NCI-H69 (cell line): ENCODE measurements around the gene USP25.

Experiments
- DNase-seq: peaks from one replicate; lab custom pipeline; 2025; lab: John Stamatoyannopoulos, UW

Gene USP25

DNA sequence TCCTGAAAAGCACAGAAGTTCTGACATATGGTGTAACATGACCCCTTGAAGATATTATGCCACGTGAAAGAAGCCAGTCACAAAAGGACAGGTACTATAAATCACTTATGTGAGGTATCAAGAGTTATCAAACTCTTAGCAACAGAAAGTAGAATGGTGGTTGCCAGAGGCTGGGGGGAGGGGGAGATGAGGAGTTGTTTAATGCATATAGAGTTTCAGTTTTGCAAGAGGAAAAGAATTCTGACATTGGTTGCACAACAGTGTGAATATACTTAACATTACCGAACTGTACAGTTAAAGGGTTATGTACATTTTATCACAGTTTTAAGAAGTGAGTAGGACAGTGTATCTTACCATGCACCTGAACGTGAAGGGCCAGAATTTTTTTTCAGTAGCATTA lies 80.0 kb downstream of the USP25 start:
- DNase-seq = peak; percentile 57

DNA sequence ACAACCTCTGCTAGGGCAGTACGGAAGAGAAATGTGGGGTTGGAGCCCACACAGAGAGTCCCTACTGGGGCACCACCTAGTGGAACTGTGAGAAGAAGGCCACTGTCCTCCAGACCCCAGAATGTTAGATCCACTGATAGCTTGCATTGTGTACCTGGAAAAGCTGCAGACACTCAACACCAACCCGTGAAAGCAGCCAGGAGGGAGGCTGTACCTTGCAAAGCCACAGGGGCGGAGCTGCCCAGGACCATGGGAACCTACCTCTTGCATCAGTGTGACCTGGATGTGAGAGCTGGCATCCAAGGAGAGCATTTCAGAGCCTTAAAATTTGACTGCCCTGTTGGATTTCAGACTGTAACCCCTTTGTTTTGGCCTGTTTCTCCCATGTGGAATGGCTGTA lies 85.5 kb downstream of the USP25 start:
- DNase-seq = no peak

GRCh38 chr21:15820327-15820726 lies 90.5 kb downstream of the USP25 start:
- no peak for DNase-seq

- DNase-seq = no peak
Measured at GRCh38 chr21:15820852-15821379, 91.1 kb downstream of the USP25 start.

DNA sequence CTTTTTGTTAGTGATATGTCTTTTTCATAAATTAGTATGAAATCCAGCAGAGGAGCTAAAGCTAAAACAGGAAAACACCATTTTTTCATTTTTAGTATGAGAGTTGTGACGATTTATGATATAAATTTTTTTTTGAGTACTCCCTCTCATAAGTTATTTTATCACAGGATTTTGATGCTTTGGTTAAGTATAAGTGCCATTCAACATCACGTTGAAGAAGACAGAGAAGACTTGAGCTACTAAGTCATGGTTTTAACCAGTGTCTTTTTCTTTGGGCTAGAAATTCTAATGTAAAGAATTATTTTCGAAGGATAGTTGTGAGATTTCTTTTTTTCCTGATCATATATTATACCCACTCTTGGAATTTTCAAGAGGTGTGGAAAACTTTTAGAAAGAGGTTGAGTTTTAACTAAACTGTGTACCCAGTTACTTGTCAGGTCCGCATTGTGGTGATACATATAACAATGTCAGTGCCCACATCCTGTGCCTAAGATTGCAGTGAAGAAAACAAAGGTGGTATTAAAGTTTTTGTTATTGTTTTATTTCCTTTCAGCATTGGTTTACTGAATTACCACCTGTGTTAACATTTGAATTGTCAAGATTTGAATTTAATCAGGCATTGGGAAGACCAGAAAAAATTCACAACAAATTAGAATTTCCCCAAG lies 93.8 kb downstream of the USP25 start:
- DNase-seq = no peak

- no peak for DNase-seq
Measured at GRCh38 chr21:15825700-15826099, 95.9 kb downstream of the USP25 start.

- DNase-seq = peak; percentile 57
Measured at GRCh38 chr21:15826147-15826780, 96.5 kb downstream of the USP25 start.

- no peak for DNase-seq
Measured at GRCh38 chr21:15826908-15827601, 97.3 kb downstream of the USP25 start.

DNA sequence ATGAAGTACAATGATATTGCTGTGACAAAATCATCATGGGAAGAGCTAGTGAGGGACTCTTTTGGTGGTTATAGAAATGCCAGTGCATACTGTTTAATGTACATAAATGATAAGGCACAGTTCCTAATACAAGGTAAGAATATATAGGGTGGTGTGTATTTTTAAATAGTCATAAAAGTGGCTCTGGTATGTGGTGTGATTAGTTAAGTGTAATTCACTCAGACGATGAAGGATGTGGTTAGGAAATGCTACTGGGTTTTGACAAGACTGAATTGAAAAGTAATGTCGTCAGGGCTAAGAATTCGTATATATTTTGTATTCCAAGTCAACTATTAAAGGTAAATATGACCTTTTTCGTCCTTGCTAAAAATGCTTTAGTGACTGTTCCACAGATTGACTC lies 101.7 kb downstream of the USP25 start:
- no peak for DNase-seq

GRCh38 chr21:15837645-15838044 lies 107.9 kb downstream of the USP25 start:
- DNase-seq = no peak

DNA sequence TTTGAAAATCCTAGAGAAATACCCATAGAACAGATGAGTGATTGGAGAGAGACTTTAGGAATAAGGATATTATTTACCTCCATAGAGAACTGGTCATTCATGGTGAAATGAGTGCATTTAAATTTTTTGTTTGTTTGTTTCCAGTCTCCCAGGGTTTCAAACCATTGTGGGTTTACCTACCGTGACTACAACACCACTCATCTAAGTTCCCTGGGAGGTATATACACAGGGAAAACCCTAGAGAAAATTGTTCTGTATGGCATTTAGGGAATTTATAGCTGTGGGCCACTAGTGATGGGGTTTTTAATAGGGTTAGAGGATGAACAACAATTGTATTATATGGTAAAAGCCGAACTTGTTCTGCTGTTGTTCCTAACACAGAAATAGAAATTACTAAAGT lies 109.2 kb downstream of the USP25 start:
- DNase-seq = no peak

- DNase-seq = no peak
Measured at GRCh38 chr21:15839601-15840000, 109.8 kb downstream of the USP25 start.

DNA sequence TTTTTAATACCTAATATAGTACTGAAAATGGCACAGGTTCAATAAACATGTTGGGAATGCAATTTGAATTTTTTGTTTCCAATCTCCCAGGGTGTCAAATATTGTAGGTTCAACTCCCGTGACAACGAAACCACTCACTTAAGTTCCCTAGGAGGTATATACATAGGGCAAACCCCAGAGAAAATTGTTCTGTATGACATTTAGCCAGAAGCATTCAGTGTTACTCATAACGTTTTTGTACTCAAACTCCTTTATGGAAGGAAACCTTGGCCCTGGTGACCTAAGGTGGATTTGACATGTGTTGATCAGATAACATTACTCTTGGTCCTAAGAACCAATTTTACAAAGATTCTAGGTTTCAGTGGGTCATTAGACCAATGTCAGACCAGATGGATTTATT lies 110.6 kb downstream of the USP25 start:
- no peak for DNase-seq

DNA sequence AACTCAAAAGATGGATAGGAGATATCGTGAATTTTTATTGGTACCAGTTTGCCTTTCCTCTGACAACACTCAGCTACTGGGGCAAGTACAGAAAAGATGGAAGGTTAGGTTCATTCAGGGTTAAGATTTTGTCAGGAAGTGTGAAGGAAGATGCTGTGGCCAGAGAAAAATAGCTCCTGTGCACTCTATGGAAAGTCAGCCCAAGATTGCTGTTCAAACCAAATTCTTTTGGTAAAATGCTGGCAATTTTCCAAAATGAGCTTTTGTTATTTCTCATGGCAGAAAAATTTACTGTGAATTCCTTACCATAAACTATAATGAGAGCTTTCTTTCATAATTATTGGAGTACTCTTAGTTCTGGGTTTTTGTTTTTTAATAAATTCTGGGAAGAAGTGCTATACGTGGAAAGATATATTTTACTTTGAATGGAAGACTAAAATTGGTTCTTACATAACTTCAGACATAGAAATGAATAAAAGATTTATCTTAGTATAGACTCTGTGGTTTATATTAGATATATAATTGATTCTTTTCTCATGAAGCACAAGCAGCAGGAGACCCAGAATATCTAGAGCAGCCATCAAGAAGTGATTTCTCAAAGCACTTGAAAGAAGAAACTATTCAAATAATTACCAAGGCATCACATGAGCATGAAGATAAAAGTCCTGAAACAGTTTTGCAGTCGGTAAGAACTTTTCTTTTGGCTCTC lies 112.2 kb downstream of the USP25 start:
- no peak for DNase-seq

DNA sequence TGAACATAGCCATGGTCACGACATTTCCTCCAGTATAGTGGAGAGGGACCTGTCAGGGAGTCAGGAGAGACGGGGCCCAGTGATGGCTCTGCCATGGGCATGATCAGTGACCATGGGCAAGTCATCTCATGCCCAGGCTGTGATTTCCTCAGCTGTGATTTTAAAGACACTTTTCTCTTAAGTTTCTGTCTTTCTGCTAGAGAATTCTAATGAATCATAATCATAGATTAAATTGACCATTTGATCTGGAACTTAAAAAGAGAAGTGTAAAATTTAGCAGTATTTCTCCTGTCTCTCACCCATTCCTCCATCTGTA lies 112.7 kb downstream of the USP25 start:
- no peak for DNase-seq

DNA sequence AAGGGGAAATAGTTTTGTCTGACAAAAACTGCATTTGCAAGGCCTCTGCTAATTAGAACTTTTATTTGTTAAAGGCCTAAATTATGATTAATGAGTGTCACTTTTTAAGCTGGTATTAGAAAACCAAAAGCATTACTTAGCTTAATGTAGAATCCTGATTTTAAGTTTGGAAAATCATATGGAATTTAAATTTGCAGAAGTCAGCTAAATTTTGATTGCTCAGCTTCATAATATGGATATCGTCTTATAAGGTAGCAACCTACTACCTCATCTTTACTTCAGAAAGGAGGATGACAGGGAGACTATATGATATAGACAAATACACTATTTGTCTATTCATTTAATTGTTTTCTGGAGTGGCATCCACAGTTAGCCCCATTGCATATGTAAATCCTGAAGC lies 114.0 kb downstream of the USP25 start:
- DNase-seq = no peak

DNA sequence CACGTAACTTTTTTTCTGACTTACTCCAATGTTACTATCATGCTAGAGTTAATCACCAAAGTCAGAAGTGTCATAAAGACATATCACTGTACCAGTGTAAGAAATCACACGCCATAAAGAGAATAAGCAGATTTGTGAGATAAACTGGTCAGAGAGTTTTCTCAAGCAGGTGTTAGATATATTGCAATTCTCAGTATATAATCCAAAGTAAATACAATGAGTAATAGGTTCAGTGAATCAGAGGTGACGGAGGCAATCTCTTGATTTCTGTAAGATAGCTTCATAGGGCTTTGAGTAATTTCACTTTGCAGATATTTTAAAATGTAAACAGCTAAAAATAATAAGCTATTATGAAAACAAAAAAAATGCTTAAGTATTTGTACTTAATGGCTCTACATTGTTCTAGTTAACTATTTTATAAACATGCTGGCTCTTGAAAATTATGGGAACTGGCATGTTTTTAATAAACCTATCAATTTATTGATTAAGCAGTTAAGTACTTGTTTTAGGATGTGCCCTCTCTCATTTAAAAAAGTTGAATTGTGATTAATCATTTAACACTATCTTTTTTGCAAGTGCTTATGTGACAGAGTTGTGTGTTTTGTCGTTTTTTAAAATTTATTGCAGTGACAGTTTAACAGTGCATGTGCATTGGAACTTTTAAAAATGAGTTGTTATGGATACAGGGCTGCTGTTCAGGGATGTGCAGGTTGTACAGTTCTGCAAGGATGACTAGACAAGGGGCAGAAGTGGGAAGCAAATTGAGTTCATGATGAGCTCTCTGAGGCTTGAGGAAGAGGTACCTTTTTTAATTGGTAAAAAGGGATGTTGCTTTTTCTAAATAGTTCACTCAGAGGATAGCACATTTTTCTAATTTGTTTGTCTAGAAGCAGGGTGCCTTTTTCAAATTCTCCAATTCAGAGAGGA lies 119.1 kb downstream of the USP25 start:
- DNase-seq = peak; percentile 6

- no peak for DNase-seq
Measured at GRCh38 chr21:15849927-15850326, 120.1 kb downstream of the USP25 start.

DNA sequence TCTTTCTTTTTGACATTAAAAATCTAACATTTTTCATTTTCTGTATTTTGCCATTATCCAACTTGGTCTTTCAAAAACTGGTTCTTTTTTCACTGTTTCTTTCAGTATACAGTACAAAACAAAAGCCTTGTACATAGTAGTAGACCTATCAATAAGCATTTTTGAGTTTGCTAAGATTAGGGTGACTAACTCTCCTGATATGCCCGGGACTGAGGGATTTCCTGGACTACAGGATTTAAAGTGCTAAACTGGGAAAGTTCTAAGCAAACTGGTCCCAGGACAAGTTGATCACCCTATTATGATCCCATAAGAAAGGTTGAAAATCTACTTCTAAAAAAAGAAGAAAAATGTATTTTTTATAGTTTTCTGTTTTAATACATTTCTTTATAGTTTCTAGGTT lies 120.9 kb downstream of the USP25 start:
- DNase-seq = no peak

DNA sequence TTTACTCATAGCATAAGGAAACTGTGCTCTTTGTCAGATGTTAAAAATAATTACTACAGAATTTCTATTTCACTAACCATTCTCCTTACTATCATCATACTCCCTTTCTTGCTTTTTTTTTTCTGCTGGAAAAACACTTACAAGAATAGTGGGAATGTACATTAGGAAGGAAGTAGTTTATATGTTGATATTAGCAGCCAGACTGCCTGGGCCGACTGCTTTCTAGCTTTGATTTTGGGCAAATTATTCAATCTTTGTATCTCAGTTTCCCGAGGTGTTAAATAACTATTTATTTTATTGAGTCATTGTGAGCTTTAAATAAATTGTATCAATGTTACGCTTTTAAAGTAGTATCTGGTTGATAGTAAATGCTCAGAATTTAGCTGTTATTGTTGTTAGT lies 122.4 kb downstream of the USP25 start:
- no peak for DNase-seq

DNA sequence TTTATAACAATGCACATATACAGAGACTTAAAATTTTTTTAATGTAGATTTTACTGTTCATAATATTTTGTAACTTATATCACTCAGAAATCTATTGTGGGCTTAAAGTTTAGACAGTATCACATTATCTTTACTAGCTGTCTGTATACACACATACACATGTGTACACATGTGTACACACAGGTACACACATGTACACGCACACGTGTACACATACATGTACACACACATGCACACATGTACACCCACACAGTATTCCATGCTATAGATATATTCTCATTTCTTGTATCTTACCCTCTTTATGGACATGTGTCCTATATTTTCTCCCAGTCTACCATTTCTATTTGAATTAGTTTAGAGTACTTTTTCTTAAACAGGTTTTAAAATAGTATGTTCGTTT lies 123.3 kb downstream of the USP25 start:
- DNase-seq = no peak

GRCh38 chr21:15856813-15857212 lies 127.0 kb downstream of the USP25 start:
- no peak for DNase-seq
